Esophagus muscularis mucosa (tissue), 4 donors: ENCODE results near the gene SLC4A1.

Experiments used
- CTCF ChIP-seq, 3 experiments: fragments of 200-600 bp in 2 of 3; fragments of 450-650 bp in 1 of 3; sonication (generic) in 2 of 3; IDR thresholded peaks; one replicate each; pipeline ENCODE4 v1.5.1; 2017 to 2019; ENCODE audit warnings: antibody characterized with exemption in 3 of 3, mild to moderate bottlenecking in 2 of 3, moderate library complexity in 1 of 3
- EP300 ChIP-seq: sonication (generic); formaldehyde crosslinking; IDR thresholded peaks from one replicate; pipeline ENCODE4 v1.6.1; 2017; ENCODE audit warnings: antibody characterized with exemption
- POLR2A ChIP-seq: fragments of 450-650 bp; IDR thresholded peaks from one replicate; pipeline ENCODE4 v1.6.1; 2017; ENCODE audit warnings: antibody characterized with exemption, moderate library complexity, mild to moderate bottlenecking, low read depth
- POLR2AphosphoS5 ChIP-seq, 2 donors: sonication (generic); formaldehyde crosslinking; IDR thresholded peaks; one replicate each; pipeline ENCODE4 v1.6.1; 2017; ENCODE audit warnings: antibody characterized with exemption in 2 of 2

GRCh38 chr17:44241106-44241624 is 26.8 kb downstream of the SLC4A1 start:
- no peak for TF ChIP-seq CTCF (IDR thresholded peaks at IDR 0.05)
- no peak for TF ChIP-seq EP300
- TF ChIP-seq POLR2AphosphoS5 (IDR thresholded peaks at IDR 0.05), result no peak
- TF ChIP-seq POLR2A, result no peak
